Measurements from ENCODE around the gene KRTAP5-3. TPM values are rescaled to one million over a fixed set of nuclear protein-coding genes. Genes with fewer than 3 reads are reported as not detected.

KRTAP5-3 gene
- total and polyA plus RNA-seq, 9 of the 15 experiments (the other 6 are each of a cell fraction or from before 2014, with no cell fraction given), result not detected

DNA sequence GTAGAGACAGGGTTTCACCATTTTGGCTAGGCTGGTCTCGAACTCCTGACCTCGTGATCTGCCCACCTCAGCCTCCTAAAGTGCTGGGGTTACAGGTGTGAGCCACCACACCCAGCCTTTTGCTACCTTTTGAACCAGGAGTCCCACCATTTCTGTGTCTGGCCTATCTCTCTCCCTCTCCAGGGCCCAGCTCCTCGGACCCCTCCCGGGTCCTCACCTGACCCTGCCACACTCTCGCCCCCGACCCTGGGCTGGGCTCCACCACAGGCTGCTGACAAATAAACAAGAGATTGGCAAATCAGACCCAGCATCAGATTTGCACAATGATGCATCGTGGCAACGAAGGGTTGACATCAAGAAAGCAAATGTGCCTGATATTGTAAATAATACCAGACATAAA, 30.1 kb upstream of the KRTAP5-3 start:
- peaks cover 8% of the 10 kb centered on the region for H4K20me1 ChIP-seq (replicated peaks; ENCODE audit: control insufficient read depth, insufficient read depth, low read length)
- peaks cover 0 to 9% of the 10 kb centered on the region in 2 experiments; a peak in 2 of 5 replicates for H3K4me1 ChIP-seq (replicated peaks in 1 of 2; ENCODE audit: control insufficient read depth in 2 of 2, insufficient read depth in 2 of 2, low read length in 2 of 2)
- H3K27me3 ChIP-seq (ENCODE audit: control insufficient read depth in 2 of 2, insufficient read depth in 2 of 2, low read length in 2 of 2), result peaks cover 12 to 62% of the 10 kb centered on the region in 2 experiments
- in situ Hi-C loops (cut with MboI), result no loop called here
- H3K9me1 ChIP-seq (ENCODE audit: control insufficient read depth, insufficient read depth, low read length), result no peaks in the 10 kb centered on the region
- intact Hi-C loops (cut with micrococcal nuclease), result no loop called here
- no TSS peak for BruUV-seq (replicated peaks)
- ChIA-PET POLR2A (interaction anchor here (0.9 kb wide), 1 partner anchor 487 kb away, joined by 3 read pairs; no protein-coding TSS in a partner anchor), CTCF (ENCODE audit: low intra/inter-chr PET ratio) (no interaction called here)
- no peak overlapping the region for H3K4me2 ChIP-seq (ENCODE audit: insufficient read depth, low read length)
- H2AFZ ChIP-seq (ENCODE audit: low read depth, low read length), result no peak overlapping the region
- no peak overlapping the region for H3K9ac ChIP-seq (ENCODE audit: insufficient read depth in 1 of 2, low read depth in 2 of 2, low read length in 2 of 2)
- no peak overlapping the region for H3K4me3 ChIP-seq
- DNase-seq (ENCODE audit: extremely low read depth in 1 of 4, low spot score in 3 of 4), result no peak
- H3K36me3 ChIP-seq (ENCODE audit: control insufficient read depth, insufficient read depth, low read length), result no peaks in the 10 kb centered on the region
- no peak for ATAC-seq
- no peaks in the 10 kb centered on the region for H3K79me2 ChIP-seq (ENCODE audit: control insufficient read depth, insufficient read depth, low read length)
- FAIRE-seq, result no peak
- H3K27ac ChIP-seq (ENCODE audit: extremely low read depth, low read depth, low read length), result no peak overlapping the region
- no peaks in the 10 kb centered on the region for H3K9me3 ChIP-seq (replicated peaks; ENCODE audit: control insufficient read depth, insufficient read depth, low read depth, low read length)
- 0% methylated on average over 8 of the region's 8 CpGs for WGBS (ENCODE audit: insufficient coverage, low coverage, missing lambda C conversion rate)
- TF ChIP-seq, protein P1, sequence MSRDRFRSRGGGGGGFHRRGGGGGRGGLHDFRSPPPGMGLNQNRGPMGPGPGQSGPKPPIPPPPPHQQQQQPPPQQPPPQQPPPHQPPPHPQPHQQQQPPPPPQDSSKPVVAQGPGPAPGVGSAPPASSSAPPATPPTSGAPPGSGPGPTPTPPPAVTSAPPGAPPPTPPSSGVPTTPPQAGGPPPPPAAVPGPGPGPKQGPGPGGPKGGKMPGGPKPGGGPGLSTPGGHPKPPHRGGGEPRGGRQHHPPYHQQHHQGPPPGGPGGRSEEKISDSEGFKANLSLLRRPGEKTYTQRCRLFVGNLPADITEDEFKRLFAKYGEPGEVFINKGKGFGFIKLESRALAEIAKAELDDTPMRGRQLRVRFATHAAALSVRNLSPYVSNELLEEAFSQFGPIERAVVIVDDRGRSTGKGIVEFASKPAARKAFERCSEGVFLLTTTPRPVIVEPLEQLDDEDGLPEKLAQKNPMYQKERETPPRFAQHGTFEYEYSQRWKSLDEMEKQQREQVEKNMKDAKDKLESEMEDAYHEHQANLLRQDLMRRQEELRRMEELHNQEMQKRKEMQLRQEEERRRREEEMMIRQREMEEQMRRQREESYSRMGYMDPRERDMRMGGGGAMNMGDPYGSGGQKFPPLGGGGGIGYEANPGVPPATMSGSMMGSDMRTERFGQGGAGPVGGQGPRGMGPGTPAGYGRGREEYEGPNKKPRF (IDR thresholded peaks at IDR 0.05; ENCODE audit: low read depth, low read length), result no peak
- TF ChIP-seq ZNF785 (CRISPR knock-in tag; IDR thresholded peaks at IDR 0.05), result no peak
- TF ChIP-seq, protein P2, sequence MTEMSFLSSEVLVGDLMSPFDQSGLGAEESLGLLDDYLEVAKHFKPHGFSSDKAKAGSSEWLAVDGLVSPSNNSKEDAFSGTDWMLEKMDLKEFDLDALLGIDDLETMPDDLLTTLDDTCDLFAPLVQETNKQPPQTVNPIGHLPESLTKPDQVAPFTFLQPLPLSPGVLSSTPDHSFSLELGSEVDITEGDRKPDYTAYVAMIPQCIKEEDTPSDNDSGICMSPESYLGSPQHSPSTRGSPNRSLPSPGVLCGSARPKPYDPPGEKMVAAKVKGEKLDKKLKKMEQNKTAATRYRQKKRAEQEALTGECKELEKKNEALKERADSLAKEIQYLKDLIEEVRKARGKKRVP (CRISPR knock-in tag; IDR thresholded peaks at IDR 0.05), result no peak
- TF ChIP-seq ZNF12 (CRISPR knock-in tag; IDR thresholded peaks at IDR 0.05), result no peak
- no peak for TF ChIP-seq RBM25 (IDR thresholded peaks at IDR 0.05; ENCODE audit: low read depth, low read length, severe bottlenecking)
- no peak for TF ChIP-seq MAX (CRISPR knock-in tag; IDR thresholded peaks at IDR 0.05)
- TF ChIP-seq KAT2B (IDR thresholded peaks at IDR 0.05; ENCODE audit: low read depth, low read length), result no peak
- TF ChIP-seq HDAC6 (IDR thresholded peaks at IDR 0.05; ENCODE audit: low read depth, low read length), result no peak
- TF ChIP-seq, protein P3, sequence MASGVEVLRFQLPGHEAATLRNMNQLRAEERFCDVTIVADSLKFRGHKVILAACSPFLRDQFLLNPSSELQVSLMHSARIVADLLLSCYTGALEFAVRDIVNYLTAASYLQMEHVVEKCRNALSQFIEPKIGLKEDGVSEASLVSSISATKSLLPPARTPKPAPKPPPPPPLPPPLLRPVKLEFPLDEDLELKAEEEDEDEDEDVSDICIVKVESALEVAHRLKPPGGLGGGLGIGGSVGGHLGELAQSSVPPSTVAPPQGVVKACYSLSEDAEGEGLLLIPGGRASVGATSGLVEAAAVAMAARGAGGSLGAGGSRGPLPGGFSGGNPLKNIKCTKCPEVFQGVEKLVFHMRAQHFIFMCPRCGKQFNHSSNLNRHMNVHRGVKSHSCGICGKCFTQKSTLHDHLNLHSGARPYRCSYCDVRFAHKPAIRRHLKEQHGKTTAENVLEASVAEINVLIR (CRISPR knock-in tag; IDR thresholded peaks at IDR 0.05), result no peak
- no peak for TF ChIP-seq MBD1 (CRISPR knock-in tag; IDR thresholded peaks at IDR 0.05)
- no peak for TF ChIP-seq MITF (IDR thresholded peaks at IDR 0.05)

All from K562 (cell line).